Spinal cord (tissue), 10 donors: ENCODE results near the gene SHISAL2B. TPM values are rescaled to one million over a fixed set of nuclear protein-coding genes. Genes with fewer than 3 reads are reported as not detected.

Experiments
- DNase-seq, 6 donors: peaks; one replicate each; pipeline versions ENCODE4 v3.0.0 to v3.0.0-alpha.2; 2013 to 2015; ENCODE audit warnings: low spot score in 6 of 6, low read depth in 4 of 6
- H3K27ac ChIP-seq: one replicate; pipeline ENCODE4 v1.5.1; 2013; ENCODE audit warnings: low read depth, low read length, control low read depth
- H3K27me3 ChIP-seq: one replicate; pipeline ENCODE4 v1.6.1; 2013; ENCODE audit warnings: low read length; ENCODE audit not compliant: control insufficient read depth, insufficient read depth
- H3K36me3 ChIP-seq: one replicate; pipeline ENCODE4 v1.6.1; 2013; ENCODE audit warnings: low read length; ENCODE audit not compliant: control insufficient read depth, insufficient read depth
- H3K4me1 ChIP-seq: one replicate; pipeline ENCODE4 v1.6.1; 2013; ENCODE audit warnings: low read length; ENCODE audit not compliant: control insufficient read depth, insufficient read depth
- H3K4me3 ChIP-seq: one replicate; pipeline ENCODE4 v1.5.1; 2013; ENCODE audit warnings: low read depth, low read length, control low read depth
- H3K9me3 ChIP-seq: one replicate; pipeline ENCODE4 v1.6.1; 2013; ENCODE audit warnings: low read length; ENCODE audit not compliant: control insufficient read depth, insufficient read depth
- WGBS: methylation state at CpG from one replicate; pipeline ENCODE4 v1.1.5; 2013; ENCODE audit warnings: missing lambda C conversion rate; ENCODE audit not compliant: insufficient coverage; 5-methylcytosine and 5-hydroxymethylcytosine counted together
- polyA plus RNA-seq, 2 donors: library from polyadenylated mRNA; unstranded; fragments of 120-200 nt; gene quantifications; one replicate each; pipeline ENCODE4 v1.2.1, GENCODE V29; 2013; ENCODE audit not compliant: insufficient read length in 2 of 2
- total RNA-seq, 2 donors: library from RNA; depleted of rRNA in 1 of 2; stranded (reverse); fragments of 120-200 nt in 1 of 2; fragments of >200 nt in 1 of 2; gene quantifications; one replicate each; pipeline versions ENCODE4 v1.2.3 to v1.2.4, GENCODE V29; 2013 to 2014
- donor health status: healthy.

SHISAL2B gene
- total and polyA plus RNA-seq, 4 donors, result 0.30 to 2.9 (median 1.6) TPM

DNA sequence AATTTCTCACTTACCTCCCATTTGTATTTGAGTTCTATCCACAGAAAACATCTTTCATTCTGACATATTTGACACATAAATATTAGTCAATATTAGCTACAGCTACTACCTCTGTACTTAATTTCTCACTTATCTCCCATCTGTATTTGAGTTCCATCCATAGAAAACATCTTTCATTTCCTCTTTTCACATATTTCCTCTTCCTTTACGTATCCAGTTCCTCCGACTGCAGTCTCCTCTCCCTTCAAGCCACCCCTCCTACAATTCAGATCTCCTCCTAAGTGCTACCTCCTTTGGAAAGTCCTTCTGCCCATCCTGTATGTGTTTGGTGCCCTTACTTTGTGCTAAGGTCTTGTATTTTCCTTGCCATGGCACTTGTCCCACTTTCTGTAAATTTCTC, 76.6 kb downstream of the SHISAL2B start:
- Histone ChIP-seq H3K4me1 (peaks cover 3% of the 10 kb centered on the region), H3K36me3 (no peaks in the 10 kb centered on the region), H3K9me3 (no peaks in the 10 kb centered on the region), H3K27me3 (no peaks in the 10 kb centered on the region), H3K4me3 (peak overlapping the region; percentile 97), H3K27ac (no peak overlapping the region)
- WGBS, result 76% methylated on average over 2 of the region's 2 CpGs
- DNase-seq, result no peak

Other genes starting within 250 kb of the SHISAL2B start
- gene RGS7BP, start 184.5 kb upstream of the SHISAL2B start, total RNA-seq, result 10 to 100 TPM in 1 of 2 donors, 1 to 10 TPM in 1; 5.4 to 28.4 TPM
- gene RGS7BP, start 184.5 kb upstream of the SHISAL2B start, polyA plus RNA-seq, result 10 to 100 TPM in 1 of 2 donors, 1 to 10 TPM in 1; 4.3 to 14.0 TPM
- 10 to 100 TPM; 13.6 to 21.7 TPM for gene SREK1IP1, start 78.2 kb downstream of the SHISAL2B start, total RNA-seq
- gene SREK1IP1, start 78.2 kb downstream of the SHISAL2B start, polyA plus RNA-seq, result 10 to 100 TPM; 13.6 to 14.2 TPM
- 10 to 100 TPM; 18.5 to 20.7 TPM for gene CWC27, start 78.4 kb downstream of the SHISAL2B start, total RNA-seq
- 10 to 100 TPM; 23.4 to 30.3 TPM for gene CWC27, start 78.4 kb downstream of the SHISAL2B start, polyA plus RNA-seq